Activated naive CD8-positive, alpha-beta T cell treated with anti-CD3 and anti-CD28 coated beads, Interleukin-2, amount 50 U/mL, for 24 hours (primary cell): ENCODE measurements around the gene SREBF1.
A peak's percentile ranks its signal among the peaks of the same experiment; 100 is the strongest.

Source experiments
- ATAC-seq: fragments of 150-1000 bp; cut with Tn5 transposase; one replicate; pipeline ENCODE4 v1.10.0; 2021
- DNase-seq: peaks from one replicate; pipeline ENCODE4 v3.0.0; 2021
- H3K27ac Mint-ChIP-seq: one replicate; pipeline ENCODE4 v1.8.0; 2021; ENCODE audit warnings: mild to moderate bottlenecking, mixed read lengths
- H3K27me3 Mint-ChIP-seq: one replicate; pipeline ENCODE4 v1.8.0; 2021; ENCODE audit warnings: mixed read lengths
- H3K36me3 Mint-ChIP-seq: one replicate; pipeline ENCODE4 v1.8.0; 2021; ENCODE audit warnings: low read depth, mixed read lengths
- H3K4me1 Mint-ChIP-seq: one replicate; pipeline ENCODE4 v1.8.0; 2021; ENCODE audit warnings: mixed read lengths
- H3K4me3 Mint-ChIP-seq: one replicate; pipeline ENCODE4 v1.8.0; 2021; ENCODE audit warnings: mild to moderate bottlenecking, moderate library complexity, mixed read lengths
- H3K9me3 Mint-ChIP-seq: one replicate; pipeline ENCODE4 v1.8.0; 2021; ENCODE audit warnings: mixed read lengths

SREBF1 gene

GRCh38 chr17:17795946-17796786, 40.6 kb downstream of the SREBF1 start:
- Mint-ChIP-seq H3K9me3 (no peaks in the 10 kb centered on the region), H3K4me1 (peaks cover 23% of the 10 kb centered on the region), H3K27ac (no peak overlapping the region), H3K4me3 (no peak overlapping the region), H3K36me3 (peaks cover 9% of the 10 kb centered on the region), H3K27me3 (no peaks in the 10 kb centered on the region)
- ATAC-seq = no peak
- DNase-seq = no peak

GRCh38 chr17:17795296-17795695, 41.5 kb downstream of the SREBF1 start:
- H3K27ac Mint-ChIP-seq = no peak overlapping the region
- H3K4me1 Mint-ChIP-seq = peaks cover 23% of the 10 kb centered on the region
- no peak overlapping the region for H3K4me3 Mint-ChIP-seq
- H3K36me3 Mint-ChIP-seq = peaks cover 9% of the 10 kb centered on the region
- ATAC-seq (no peak), DNase-seq (no peak)
- H3K27me3 Mint-ChIP-seq = no peaks in the 10 kb centered on the region
- no peaks in the 10 kb centered on the region for H3K9me3 Mint-ChIP-seq

GRCh38 chr17:17794382-17794781, 42.4 kb downstream of the SREBF1 start:
- Mint-ChIP-seq H3K9me3 (no peaks in the 10 kb centered on the region), H3K4me1 (peaks cover 23% of the 10 kb centered on the region), H3K27me3 (no peaks in the 10 kb centered on the region), H3K27ac (no peak overlapping the region), H3K36me3 (peaks cover 9% of the 10 kb centered on the region), H3K4me3 (no peak overlapping the region)
- ATAC-seq = no peak
- DNase-seq = no peak

GRCh38 chr17:17793378-17794214, 43.2 kb downstream of the SREBF1 start:
- H3K4me1 Mint-ChIP-seq = peaks cover 23% of the 10 kb centered on the region
- H3K36me3 Mint-ChIP-seq = peaks cover 9% of the 10 kb centered on the region
- no peaks in the 10 kb centered on the region for H3K27me3 Mint-ChIP-seq
- peak overlapping the region; percentile 21 for H3K4me3 Mint-ChIP-seq
- DNase-seq = no peak
- no peak overlapping the region for H3K27ac Mint-ChIP-seq
- no peaks in the 10 kb centered on the region for H3K9me3 Mint-ChIP-seq
- no peak for ATAC-seq

DNA sequence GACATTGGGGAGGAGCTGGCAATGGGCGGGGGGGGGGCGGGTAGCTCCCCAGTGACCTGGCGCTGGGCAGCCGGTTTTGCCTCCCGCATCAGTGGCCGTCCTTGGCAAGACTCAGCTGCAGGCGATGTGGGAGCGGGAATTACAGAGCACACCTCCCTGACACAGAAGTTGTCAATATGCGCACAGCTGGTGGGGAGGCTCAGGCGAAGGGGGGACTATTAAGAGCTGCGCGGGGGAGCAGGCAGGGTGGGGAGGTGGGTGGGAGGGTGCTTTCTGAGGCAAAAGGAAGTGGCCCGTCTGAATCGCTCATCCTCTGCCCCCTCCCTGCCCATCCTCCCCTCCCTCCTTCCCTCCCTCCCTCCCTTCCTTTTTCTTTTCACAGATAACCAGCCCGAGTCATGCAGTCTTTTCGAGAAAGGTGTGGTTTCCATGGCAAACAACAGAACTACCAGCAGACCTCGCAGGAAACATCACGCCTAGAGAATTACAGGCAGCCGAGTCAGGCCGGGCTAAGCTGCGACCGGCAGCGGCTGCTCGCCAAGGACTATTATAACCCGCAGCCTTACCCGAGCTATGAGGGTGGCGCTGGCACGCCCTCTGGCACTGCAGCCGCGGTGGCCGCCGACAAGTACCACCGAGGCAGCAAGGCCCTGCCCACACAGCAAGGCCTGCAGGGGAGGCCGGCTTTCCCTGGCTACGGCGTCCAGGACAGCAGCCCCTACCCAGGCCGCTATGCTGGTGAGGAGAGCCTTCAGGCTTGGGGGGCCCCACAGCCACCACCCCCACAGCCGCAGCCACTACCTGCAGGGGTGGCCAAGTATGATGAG, 44.0 kb downstream of the SREBF1 start:
- peak; percentile 53 for DNase-seq
- H3K36me3 Mint-ChIP-seq = peaks cover 8% of the 10 kb centered on the region
- no peaks in the 10 kb centered on the region for H3K27me3 Mint-ChIP-seq
- H3K27ac Mint-ChIP-seq = no peak overlapping the region
- peaks cover 23% of the 10 kb centered on the region for H3K4me1 Mint-ChIP-seq
- peak; percentile 70 for ATAC-seq
- peak overlapping the region; percentile 42 for H3K4me3 Mint-ChIP-seq
- H3K9me3 Mint-ChIP-seq = no peaks in the 10 kb centered on the region

GRCh38 chr17:17792037-17792550, 44.7 kb downstream of the SREBF1 start:
- H3K27me3 Mint-ChIP-seq = no peaks in the 10 kb centered on the region
- ATAC-seq (no peak), DNase-seq (no peak)
- no peaks in the 10 kb centered on the region for H3K9me3 Mint-ChIP-seq
- H3K36me3 Mint-ChIP-seq = peaks cover 5% of the 10 kb centered on the region
- H3K4me1 Mint-ChIP-seq = peaks cover 23% of the 10 kb centered on the region
- no peak overlapping the region for H3K4me3 Mint-ChIP-seq
- no peak overlapping the region for H3K27ac Mint-ChIP-seq

GRCh38 chr17:17790637-17791464, 45.9 kb downstream of the SREBF1 start:
- no peaks in the 10 kb centered on the region for H3K9me3 Mint-ChIP-seq
- peaks cover 23% of the 10 kb centered on the region for H3K4me1 Mint-ChIP-seq
- H3K27me3 Mint-ChIP-seq = no peaks in the 10 kb centered on the region
- no peak for ATAC-seq
- H3K4me3 Mint-ChIP-seq = no peak overlapping the region
- H3K27ac Mint-ChIP-seq = no peak overlapping the region
- no peak for DNase-seq
- peaks cover 5% of the 10 kb centered on the region for H3K36me3 Mint-ChIP-seq

- Mint-ChIP-seq H3K9me3 (no peaks in the 10 kb centered on the region), H3K27ac (no peak overlapping the region), H3K4me1 (peaks cover 27% of the 10 kb centered on the region), H3K4me3 (no peak overlapping the region), H3K36me3 (peaks cover 5% of the 10 kb centered on the region), H3K27me3 (no peaks in the 10 kb centered on the region)
- DNase-seq = no peak
- ATAC-seq = no peak
These were observed 46.8 kb downstream of the SREBF1 start for GRCh38 chr17:17789828-17790636.

- Mint-ChIP-seq H3K36me3 (peaks cover 4% of the 10 kb centered on the region), H3K27ac (no peak overlapping the region), H3K4me3 (no peak overlapping the region), H3K27me3 (peaks cover under 1% of the 10 kb centered on the region), H3K9me3 (no peaks in the 10 kb centered on the region), H3K4me1 (peaks cover 33% of the 10 kb centered on the region)
- no peak for ATAC-seq
- DNase-seq = no peak
These were observed 47.4 kb downstream of the SREBF1 start for GRCh38 chr17:17789410-17789809.

DNA sequence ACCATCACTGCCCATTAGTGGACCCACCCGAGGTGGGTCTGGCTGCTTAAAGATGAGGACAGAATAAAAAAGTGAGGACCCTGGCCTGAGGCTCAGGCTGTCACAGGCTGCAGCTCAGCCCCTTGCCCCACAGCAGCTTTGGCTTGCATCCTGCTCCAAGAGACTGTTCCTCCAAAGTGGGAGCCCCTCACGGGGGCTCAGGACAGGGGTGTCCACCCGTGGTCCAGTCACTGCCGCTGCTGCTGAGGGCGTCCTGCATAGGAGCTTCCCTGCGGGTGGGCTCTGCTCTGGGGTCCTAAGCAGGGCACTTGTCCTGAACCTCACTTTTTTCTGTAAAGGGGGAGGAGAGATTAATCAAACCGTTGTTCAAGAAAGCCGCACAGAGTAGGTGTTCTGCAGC, 47.8 kb downstream of the SREBF1 start:
- H3K4me3 Mint-ChIP-seq = no peak overlapping the region
- H3K4me1 Mint-ChIP-seq = peaks cover 35% of the 10 kb centered on the region

GRCh38 chr17:17787568-17787967, 49.2 kb downstream of the SREBF1 start:
- Mint-ChIP-seq H3K4me3 (no peak overlapping the region), H3K4me1 (peaks cover 26% of the 10 kb centered on the region), H3K27ac (no peak overlapping the region), H3K36me3 (no peaks in the 10 kb centered on the region), H3K9me3 (no peaks in the 10 kb centered on the region), H3K27me3 (peaks cover 2% of the 10 kb centered on the region)
- DNase-seq (no peak), ATAC-seq (no peak)

More for the DNA sequence above, 47.8 kb downstream of the SREBF1 start:
- peaks cover 2% of the 10 kb centered on the region for H3K36me3 Mint-ChIP-seq
- DNase-seq (no peak), ATAC-seq (no peak)
- no peaks in the 10 kb centered on the region for H3K9me3 Mint-ChIP-seq
- H3K27ac Mint-ChIP-seq = no peak overlapping the region
- peaks cover 2% of the 10 kb centered on the region for H3K27me3 Mint-ChIP-seq

DNA sequence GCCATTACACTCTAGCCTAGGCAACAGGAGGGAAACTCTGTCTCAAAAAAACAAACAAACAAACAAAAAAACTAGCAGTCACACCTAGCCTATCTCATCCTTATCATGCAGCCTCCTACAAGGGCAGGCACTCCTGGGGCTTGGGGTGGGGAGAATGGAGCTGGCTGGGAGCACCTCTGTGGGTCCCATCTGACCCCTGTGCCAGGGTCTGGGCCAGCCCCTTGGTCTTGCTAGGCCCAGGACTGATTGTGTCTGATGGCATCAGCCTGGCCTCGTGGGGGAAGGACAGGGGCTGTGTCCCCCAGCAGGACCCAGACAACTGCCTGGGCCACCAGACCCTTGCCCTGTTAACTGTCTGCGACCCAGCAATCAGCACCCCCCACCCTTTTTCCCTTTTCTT, 49.8 kb downstream of the SREBF1 start:
- Mint-ChIP-seq H3K36me3 (no peaks in the 10 kb centered on the region), H3K4me3 (no peak overlapping the region), H3K27me3 (peaks cover 2% of the 10 kb centered on the region), H3K4me1 (peaks cover 20% of the 10 kb centered on the region), H3K9me3 (no peaks in the 10 kb centered on the region), H3K27ac (no peak overlapping the region)
- DNase-seq (no peak), ATAC-seq (no peak)

DNA sequence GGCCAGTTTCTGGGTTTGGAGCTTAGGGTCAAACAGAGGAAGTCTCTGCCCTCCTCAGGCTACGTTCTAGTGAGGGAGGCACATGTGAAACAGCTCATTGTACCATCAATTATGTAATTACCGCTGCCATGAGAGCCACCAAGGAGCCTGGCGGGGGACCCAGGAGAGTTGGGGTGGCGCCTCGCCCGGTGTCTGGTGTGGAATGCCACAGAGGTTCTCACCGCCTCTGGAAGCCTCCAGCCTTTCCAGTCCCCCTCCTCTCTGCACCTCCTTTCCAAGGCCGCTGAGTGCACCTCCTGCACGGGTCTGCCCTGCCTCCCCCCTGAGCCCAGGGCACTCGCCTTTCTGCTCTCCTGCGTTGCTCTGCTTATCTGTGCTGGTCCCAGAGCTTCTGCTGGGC, 51.4 kb downstream of the SREBF1 start:
- no peak overlapping the region for H3K27ac Mint-ChIP-seq
- H3K27me3 Mint-ChIP-seq = peaks cover 10% of the 10 kb centered on the region
- H3K9me3 Mint-ChIP-seq = no peaks in the 10 kb centered on the region
- no peak for ATAC-seq
- no peak for DNase-seq
- no peaks in the 10 kb centered on the region for H3K36me3 Mint-ChIP-seq
- peaks cover 22% of the 10 kb centered on the region for H3K4me1 Mint-ChIP-seq
- H3K4me3 Mint-ChIP-seq = no peak overlapping the region
